HFFc6 (cell line): ENCODE data around the gene WRAP73. TPM values are rescaled to one million over a fixed set of nuclear protein-coding genes. Genes with fewer than 3 reads are reported as not detected.

Experiments
- DNase-seq: peaks from one replicate; pipeline ENCODE4 v3.0.0-alpha.2; 2018
- H3K27ac Mint-ChIP-seq: 2 replicates; pipeline ENCODE4 v1.8.0; 2020; ENCODE audit warnings: mild to moderate bottlenecking, mixed read lengths
- H3K27me3 Mint-ChIP-seq: 2 replicates; pipeline ENCODE4 v1.8.0; 2021; ENCODE audit warnings: mild to moderate bottlenecking, moderate library complexity, mixed read lengths; ENCODE audit not compliant: insufficient read depth
- H3K36me3 Mint-ChIP-seq: 2 replicates; pipeline ENCODE4 v1.8.0; 2021; ENCODE audit warnings: low read depth, mixed read lengths
- H3K4me1 Mint-ChIP-seq: 2 replicates; pipeline ENCODE4 v1.8.0; 2020; ENCODE audit warnings: low read depth, mixed read lengths
- H3K4me3 Mint-ChIP-seq: 2 replicates; pipeline ENCODE4 v1.8.0; 2020; ENCODE audit warnings: mild to moderate bottlenecking, moderate library complexity, mixed read lengths
- H3K9me3 Mint-ChIP-seq: 2 replicates; pipeline ENCODE4 v1.8.0; 2020; ENCODE audit warnings: mild to moderate bottlenecking, mixed read lengths
- CTCF ChIP-seq: fragments of 200-600 bp; sonication (generic); IDR thresholded peaks from 2 replicates; pipeline ENCODE4 v1.5.0; 2021; ENCODE audit warnings: antibody characterized with exemption, mild to moderate bottlenecking
- total RNA-seq, 6 experiments: library from RNA; stranded (reverse); fragmentation: NEBNext Ultra II Directional; extraction: Animal tissue kit (Norgen Biotek cat#: 25700); gene quantifications; 2 replicates in 1 of 6; 3 replicates in 5 of 6; pipeline ENCODE4 v1.2.3, GENCODE V29; 2021

The WRAP73 gene
- total RNA-seq, 6 experiments from 2014 or later, result 11.8 to 14.8 (median 14.3) TPM

- no peaks in the 10 kb centered on the region for H3K36me3 Mint-ChIP-seq
- peaks cover 16% of the 10 kb centered on the region for H3K4me1 Mint-ChIP-seq
- H3K9me3 Mint-ChIP-seq, result no peaks in the 10 kb centered on the region
- DNase-seq, result no peak
- no peak overlapping the region for H3K27ac Mint-ChIP-seq
- no peak for TF ChIP-seq CTCF
- H3K4me3 Mint-ChIP-seq, result no peak overlapping the region
- H3K27me3 Mint-ChIP-seq, result peaks cover 37% of the 10 kb centered on the region
Observed at GRCh38 chr1:3651026-3651929, 1.4 kb upstream of the WRAP73 start.

GRCh38 chr1:3650248-3651025 is 534 bp upstream of the WRAP73 start:
- no peaks in the 10 kb centered on the region; the same call in 1 of the 2 replicates for H3K36me3 Mint-ChIP-seq
- no peak for TF ChIP-seq CTCF
- no peaks in the 10 kb centered on the region for H3K9me3 Mint-ChIP-seq
- H3K27ac Mint-ChIP-seq, result no peak overlapping the region
- peaks cover 34% of the 10 kb centered on the region for H3K27me3 Mint-ChIP-seq
- DNase-seq, result no peak
- peaks cover 16% of the 10 kb centered on the region for H3K4me1 Mint-ChIP-seq
- H3K4me3 Mint-ChIP-seq, result peak overlapping the region; percentile 87

GRCh38 chr1:3646596-3646995 is 3.3 kb downstream of the WRAP73 start:
- Mint-ChIP-seq H3K4me1 (peaks cover 16% of the 10 kb centered on the region), H3K27ac (no peak overlapping the region), H3K4me3 (no peak overlapping the region), H3K36me3 (no peaks in the 10 kb centered on the region; the same call in 1 of the 2 replicates), H3K27me3 (peaks cover 12% of the 10 kb centered on the region), H3K9me3 (no peaks in the 10 kb centered on the region)
- TF ChIP-seq CTCF, result no peak
- no peak for DNase-seq

- Mint-ChIP-seq H3K9me3 (no peaks in the 10 kb centered on the region), H3K27ac (no peak overlapping the region), H3K4me3 (no peak overlapping the region), H3K4me1 (peaks cover 16% of the 10 kb centered on the region), H3K36me3 (no peaks in the 10 kb centered on the region; the same call in 1 of the 2 replicates), H3K27me3 (peaks cover 5% of the 10 kb centered on the region; the same call in 1 of the 2 replicates)
- no peak for DNase-seq
- no peak for TF ChIP-seq CTCF
Observed at GRCh38 chr1:3645666-3646355, 4.1 kb downstream of the WRAP73 start.

GRCh38 chr1:3645247-3645646 is 4.7 kb downstream of the WRAP73 start:
- TF ChIP-seq CTCF, result no peak
- H3K4me3 Mint-ChIP-seq, result no peak overlapping the region
- 0 out of 2 replicates have a peak, but pooled peaks cover 1% of the 10 kb centered on the region for H3K27me3 Mint-ChIP-seq
- no peak for DNase-seq
- H3K4me1 Mint-ChIP-seq, result peaks cover 16% of the 10 kb centered on the region
- no peaks in the 10 kb centered on the region; the same call in 1 of the 2 replicates for H3K36me3 Mint-ChIP-seq
- no peak overlapping the region for H3K27ac Mint-ChIP-seq
- no peaks in the 10 kb centered on the region for H3K9me3 Mint-ChIP-seq
